A549 (cell line): ENCODE data around the gene NFKBIE. TPM values are rescaled to one million over a fixed set of nuclear protein-coding genes. Genes with fewer than 3 reads are reported as not detected.

ENCODE experiments used
- ATAC-seq, 2 experiments: fragments of 200-7000 bp in 1 of 2; fragments of >200 bp in 1 of 2; cut with Nextera tagmentation in 1 of 2; cut with Tn5 transposase in 1 of 2; 3 replicates each; pipeline versions ENCODE4 v1.8.0 to v1.9.1; 2018 to 2020; ENCODE audit warnings: mild to moderate bottlenecking in 1 of 2, moderate library complexity in 1 of 2
- CTCF ChIA-PET: fragments of 300-600 bp; sonication (Branson Sonifier 250); formaldehyde crosslinking; extraction: SDS; loops from one replicate; lab custom pipeline; 2021; ENCODE audit warnings: antibody characterized with exemption, inconsistent platforms; lab: Yijun Ruan, JAX
- POLR2A ChIA-PET: fragments of 350-600 bp; formaldehyde crosslinking; extraction: SDS; loops from one replicate; lab custom pipeline; 2021; ENCODE audit warnings: antibody characterized with exemption, inconsistent platforms; lab: Yijun Ruan, JAX
- DNase-seq, 2 experiments: peaks; one replicate each; pipeline versions ENCODE4 v3.0.0 to v3.0.0-alpha.2; 2011 to 2016; ENCODE audit warnings: low read depth in 1 of 2, low spot score in 1 of 2
- FAIRE-seq: peaks from 2 replicates; lab custom pipeline; 2011; peaks lifted over from hg19 to GRCh38; lab: Jason Lieb, UNC
- H3K27ac ChIP-seq, 2 experiments: fragments of >200 bp; sonication (Bioruptor Twin); formaldehyde crosslinking; 3 replicates each; pipeline ENCODE4 v1.5.1; 2016 to 2017
- H3K4me1 ChIP-seq: fragments of >200 bp; sonication (Bioruptor Twin); formaldehyde crosslinking; 3 replicates; pipeline ENCODE4 v1.6.1; 2016
- H3K4me2 ChIP-seq: fragments of >200 bp; sonication (Bioruptor Twin); formaldehyde crosslinking; 3 replicates; pipeline ENCODE4 v1.6.1; 2016
- H3K4me3 ChIP-seq: fragments of >200 bp; sonication (Bioruptor Twin); formaldehyde crosslinking; 3 replicates; pipeline ENCODE4 v1.5.1; 2016
- H3K9me3 ChIP-seq: fragments of >200 bp; sonication (Bioruptor Twin); formaldehyde crosslinking; 3 replicates; pipeline ENCODE4 v1.6.1; 2016
- CEBPB ChIP-seq, 2 experiments: fragments of >200 bp in 1 of 2; sonication (Bioruptor Twin) in 1 of 2; formaldehyde crosslinking in 1 of 2; IDR thresholded peaks; 2 replicates each; pipeline ENCODE4 v1.6.1; 2012 to 2016
- CHD2 ChIP-seq: fragments of 150-350 bp; IDR thresholded peaks from 2 replicates; pipeline ENCODE4 v1.6.1; 2014; ENCODE audit warnings: low read length; ENCODE audit not compliant: partially characterized antibody
- FOSB ChIP-seq: fragments of 250-450 bp; sonication (Bioruptor Pico); IDR thresholded peaks from 2 replicates; pipeline ENCODE4 v1.5.0; 2020; ENCODE audit warnings: mild to moderate bottlenecking, moderate library complexity
- FOXS1 ChIP-seq: fragments of 250-450 bp; sonication (Bioruptor Pico); IDR thresholded peaks from 2 replicates; pipeline ENCODE4 v1.5.0; 2020; ENCODE audit warnings: mild to moderate bottlenecking, moderate library complexity
- HOXA7 ChIP-seq: fragments of 250-450 bp; sonication (Bioruptor Pico); IDR thresholded peaks from 2 replicates; pipeline ENCODE4 v1.5.0; 2020; ENCODE audit warnings: mild to moderate bottlenecking, moderate library complexity
- HOXB13 ChIP-seq: fragments of 250-450 bp; sonication (Bioruptor Pico); IDR thresholded peaks from 2 replicates; pipeline ENCODE4 v1.5.0; 2020; ENCODE audit warnings: low read depth, mild to moderate bottlenecking, moderate library complexity
- MAZ ChIP-seq: fragments of 150-350 bp; IDR thresholded peaks from 2 replicates; pipeline ENCODE4 v1.6.1; 2014; ENCODE audit warnings: antibody characterized with exemption, low read depth, low read length, borderline replicate concordance
- MYC ChIP-seq: IDR thresholded peaks from 2 replicates; pipeline ENCODE4 v1.6.1; 2012; ENCODE audit warnings: mild to moderate bottlenecking, inconsistent platforms, low read length, improper control_type of control experiment, borderline replicate concordance
- NFE2L2 ChIP-seq: fragments of 150-350 bp; conservative IDR thresholded peaks from 2 replicates; pipeline ENCODE4 v1.6.1; 2014; ENCODE audit warnings: low read length
- RAD21 ChIP-seq, 2 experiments: fragments of >200 bp in 1 of 2; sonication (Bioruptor Twin) in 1 of 2; formaldehyde crosslinking in 1 of 2; IDR thresholded peaks in 1 of 2; conservative IDR thresholded peaks in 1 of 2; 2 replicates in 1 of 2; 3 replicates in 1 of 2; pipeline ENCODE4 v1.6.1; 2012 to 2018; ENCODE audit warnings: inconsistent platforms in 1 of 2
- RFX5 ChIP-seq: fragments of 450-650 bp; IDR thresholded peaks from 2 replicates; pipeline ENCODE4 v1.7.1; 2014; ENCODE audit warnings: antibody characterized with exemption, mild to moderate bottlenecking, moderate library complexity
- RNF2 ChIP-seq: fragments of 200-600 bp; sonication (generic); IDR thresholded peaks from 2 replicates; pipeline ENCODE4 v1.6.1; 2016; ENCODE audit warnings: low read depth, mild to moderate bottlenecking, antibody characterized with exemption, moderate library complexity, borderline replicate concordance
- SMC3 ChIP-seq: fragments of >200 bp; sonication (Bioruptor Twin); formaldehyde crosslinking; IDR thresholded peaks from 3 replicates; pipeline ENCODE4 v1.6.1; 2018; ENCODE audit warnings: inconsistent platforms
- TFCP2L1 ChIP-seq: fragments of 250-450 bp; sonication (Bioruptor Pico); IDR thresholded peaks from 2 replicates; pipeline ENCODE4 v1.5.0; 2021; ENCODE audit warnings: mild to moderate bottlenecking
- USF2 ChIP-seq: fragments of 450-650 bp; IDR thresholded peaks from 2 replicates; pipeline ENCODE4 v1.6.1; 2014; ENCODE audit warnings: antibody characterized with exemption
- WGBS: methylation state at CpG from one replicate; pipeline ENCODE4 v1.1.6; 2017; ENCODE audit errors: missing lambda C conversion rate; 5-methylcytosine and 5-hydroxymethylcytosine counted together
- polyA plus RNA-seq, 4 experiments: library from polyadenylated mRNA; depleted of rRNA in 3 of 4; stranded (reverse); fragments of >200 nt; fragmentation: RNase III in 1 of 4; extraction: RNeasy Plus Mini Kit Qiagen cat#74134 plus additional on column Dnase treatment in 1 of 4; gene quantifications; 2 replicates in 3 of 4; 3 replicates in 1 of 4; pipeline ENCODE4 v1.2.3, GENCODE V29; 2011 to 2017
- TF ChIP-seq, protein P1 (sequence below): fragments of 200-600 bp; sonication (generic); IDR thresholded peaks from 2 replicates; pipeline ENCODE4 v1.6.1; 2016; ENCODE audit warnings: antibody characterized with exemption, mild to moderate bottlenecking, moderate library complexity
- TF ChIP-seq, protein P2 (sequence below): fragments of >200 bp; sonication (Bioruptor Twin); formaldehyde crosslinking; IDR thresholded peaks from 3 replicates; pipeline ENCODE4 v1.5.1; 2016

NFKBIE gene
- polyA plus RNA-seq, 2 of the 4 experiments (the other 2 are of a cell fraction), result 6.0 to 6.3 TPM

DNA sequence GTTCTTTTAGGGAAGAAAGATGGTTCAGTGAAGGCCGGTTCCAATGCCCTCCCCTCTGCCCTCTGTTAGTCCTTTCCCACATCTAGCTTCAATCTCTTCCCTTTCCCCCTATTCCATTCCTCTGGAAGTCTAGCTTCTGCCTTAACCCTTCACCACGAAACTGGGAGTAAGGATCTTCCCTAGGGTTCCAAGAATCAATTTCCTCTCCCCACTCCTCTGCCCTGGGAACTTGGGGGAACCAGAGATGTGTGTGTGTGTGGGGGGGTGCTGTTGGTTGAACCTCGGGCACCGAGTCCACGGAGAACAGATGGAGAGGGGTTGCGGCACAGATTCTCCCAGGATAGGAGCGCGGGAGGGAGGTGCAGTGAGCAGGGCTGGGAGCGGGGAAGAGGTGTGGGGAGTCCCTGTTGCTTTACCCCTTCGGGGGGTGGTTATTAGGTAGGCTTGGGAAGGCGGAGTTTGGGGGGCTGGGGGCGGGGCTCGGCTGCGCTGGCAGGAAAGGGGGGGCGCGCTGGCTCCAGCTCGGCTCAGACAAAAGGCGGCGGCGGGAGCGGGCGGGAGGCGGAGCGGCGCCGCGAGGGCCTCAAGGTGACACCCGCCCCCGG lies 4.7 kb upstream of the NFKBIE start, which contains the start of gene TMEM151B:
TSS of gene TMEM151B (plus strand) at position 530 of the 605 bp plus-strand sequence. CDS start 293 bp downstream, outside the sequence.
- 72% methylated on average over 9 of the region's 29 CpGs for WGBS

DNA sequence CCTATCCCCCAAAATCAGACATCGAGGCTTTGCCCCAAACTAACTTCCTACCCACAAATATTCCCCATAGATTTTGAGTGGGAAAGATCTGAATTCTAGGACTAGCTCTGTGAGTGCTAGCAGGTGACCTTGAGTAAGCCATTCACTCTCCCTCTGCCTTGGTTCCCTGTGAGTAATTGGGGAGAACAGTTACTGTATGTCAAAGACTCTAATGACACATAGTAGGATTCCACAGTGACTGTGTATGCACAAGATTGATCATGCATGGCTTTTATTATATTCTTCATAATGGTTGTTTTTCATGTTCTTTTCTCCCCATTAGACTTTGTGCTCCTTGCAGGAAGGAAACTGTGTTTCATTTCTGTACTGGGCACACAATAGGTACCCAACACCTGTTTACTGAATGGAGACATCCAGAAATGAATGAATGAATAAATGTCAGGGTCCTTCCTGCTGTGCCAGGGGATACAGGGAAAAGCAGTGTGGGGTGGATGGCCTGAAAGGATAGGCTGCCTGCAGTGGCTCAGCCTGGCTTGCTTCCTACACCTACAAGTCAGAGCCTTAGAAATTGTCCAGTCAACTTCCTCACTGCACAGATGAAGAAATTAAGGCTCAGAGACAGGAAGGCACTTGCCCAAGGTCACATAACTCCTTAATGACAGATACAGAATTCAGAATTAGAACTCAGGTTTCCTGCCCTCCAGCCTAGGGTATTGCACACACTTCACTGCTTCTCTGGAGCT lies 4.0 kb upstream of the NFKBIE start:
- no peak for DNase-seq
- Histone ChIP-seq H3K4me2 (no peak overlapping the region), H3K4me3 (no peak overlapping the region), H3K27ac (no peak overlapping the region), H3K4me1 (peaks cover 4% of the 10 kb centered on the region; the same call in 2 of the 3 replicates)
- CTCF ChIA-PET, result interaction anchor here (0.6 to 6.2 kb wide), 10 partner anchors 9 to 1882 kb away, joined by 3 to 181 read pairs (median 8); partner anchors contain the start of gene HSP90AB1
- WGBS, result 0% methylated on average over 1 of the region's 1 CpG
- TF ChIP-seq RNF2, result no peak
- TF ChIP-seq, all 56 proteins: peak for 0
- ATAC-seq, result no peak
- POLR2A ChIA-PET, result no interaction called here
- no peak for FAIRE-seq
- H3K9me3 ChIP-seq, result no peaks in the 10 kb centered on the region

More for the DNA sequence above, 4.7 kb upstream of the NFKBIE start, which contains the start of gene TMEM151B:
- POLR2A ChIA-PET, result no interaction called here
- no peaks in the 10 kb centered on the region for H3K9me3 ChIP-seq
- DNase-seq (no peak), ATAC-seq (no peak)
- H3K4me1 ChIP-seq, result peaks cover 3% of the 10 kb centered on the region; the same call in 1 of the 3 replicates
- TF ChIP-seq RAD21 (conservative IDR thresholded peaks at IDR 0.05 in 1 of 2, IDR thresholded peaks at IDR 0.05 in 1 of 2), result no peak
- no peak for TF ChIP-seq HOXA7 (CRISPR knock-in tag)
- TF ChIP-seq MAZ, result no peak
- TF ChIP-seq RFX5, result no peak
- TF ChIP-seq FOSB (CRISPR knock-in tag), result no peak
- no peak for TF ChIP-seq TFCP2L1
- no peak for TF ChIP-seq FOXS1
- TF ChIP-seq CEBPB (IDR thresholded peaks at IDR 0.05), result no peak
- TF ChIP-seq CHD2, result no peak
- TF ChIP-seq USF2, result no peak
- TF ChIP-seq MYC, result no peak
- no peak for TF ChIP-seq HOXB13 (CRISPR knock-in tag)
- TF ChIP-seq, all 56 proteins: peak for 0
- Histone ChIP-seq H3K4me3 (peak within 1 kb of the TSS; percentile 53), H3K27ac (peak within 1 kb of the TSS; percentile 5 to 75; a peak in 3 of 6 replicates), H3K4me2 (peak within 1 kb of the TSS; percentile 96)
- CTCF ChIA-PET, result interaction anchor here (0.7 to 6.2 kb wide), 6 partner anchors 16 to 154 kb away, joined by 3 to 181 read pairs (median 14); no protein-coding TSS in a partner anchor
- FAIRE-seq, result no peak

DNA sequence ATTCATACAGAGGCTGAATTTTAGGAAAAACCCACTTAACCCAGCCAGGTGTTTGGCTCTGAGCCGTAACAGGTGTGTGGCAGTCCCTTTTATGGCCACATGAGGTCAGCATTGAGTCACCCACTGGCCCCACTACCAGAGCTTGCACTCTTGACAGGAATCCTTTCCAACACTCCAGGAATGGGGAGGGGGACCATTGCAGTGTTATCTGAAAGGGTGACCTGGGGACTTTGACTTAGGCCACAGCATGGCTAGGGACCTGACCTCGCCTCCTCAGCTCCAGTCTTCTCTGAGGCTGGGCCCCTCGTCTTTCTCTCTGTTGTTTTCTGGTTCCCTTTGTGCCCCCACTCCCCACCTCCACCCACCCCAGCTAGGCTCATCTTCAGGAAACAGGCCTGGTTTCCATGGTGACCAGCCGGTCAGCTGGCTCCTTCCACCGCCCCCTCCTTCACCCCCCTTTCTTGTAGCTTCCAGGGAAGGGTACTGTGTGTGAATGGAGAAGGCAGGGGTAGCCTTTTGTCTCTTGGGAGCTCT lies 2.8 kb upstream of the NFKBIE start:
- FAIRE-seq (no peak), DNase-seq (peak; percentile 37 to 53), ATAC-seq (peak; percentile 16 to 41; a peak in 3 of 6 replicates)
- no peak overlapping the region for H3K4me3 ChIP-seq
- POLR2A ChIA-PET, result no interaction called here
- CTCF ChIA-PET, result interaction anchor here (0.7 to 6.2 kb wide), 30 partner anchors 10 to 193 kb away, joined by 3 to 181 read pairs (median 4); partner anchors contain the start of genes AARS2, HSP90AB1, SLC35B2 and SPATS1
- H3K4me2 ChIP-seq, result no peak overlapping the region
- no peak overlapping the region for H3K27ac ChIP-seq
- H3K4me1 ChIP-seq, result peaks cover 16% of the 10 kb centered on the region
- TF ChIP-seq SMC3 (peak; percentile 69), RAD21 (conservative IDR thresholded peaks at IDR 0.05 in 1 of 2, IDR thresholded peaks at IDR 0.05 in 1 of 2) (peak; percentile 75 to 88), NFE2L2 (no peak)
- TF ChIP-seq, protein P1, sequence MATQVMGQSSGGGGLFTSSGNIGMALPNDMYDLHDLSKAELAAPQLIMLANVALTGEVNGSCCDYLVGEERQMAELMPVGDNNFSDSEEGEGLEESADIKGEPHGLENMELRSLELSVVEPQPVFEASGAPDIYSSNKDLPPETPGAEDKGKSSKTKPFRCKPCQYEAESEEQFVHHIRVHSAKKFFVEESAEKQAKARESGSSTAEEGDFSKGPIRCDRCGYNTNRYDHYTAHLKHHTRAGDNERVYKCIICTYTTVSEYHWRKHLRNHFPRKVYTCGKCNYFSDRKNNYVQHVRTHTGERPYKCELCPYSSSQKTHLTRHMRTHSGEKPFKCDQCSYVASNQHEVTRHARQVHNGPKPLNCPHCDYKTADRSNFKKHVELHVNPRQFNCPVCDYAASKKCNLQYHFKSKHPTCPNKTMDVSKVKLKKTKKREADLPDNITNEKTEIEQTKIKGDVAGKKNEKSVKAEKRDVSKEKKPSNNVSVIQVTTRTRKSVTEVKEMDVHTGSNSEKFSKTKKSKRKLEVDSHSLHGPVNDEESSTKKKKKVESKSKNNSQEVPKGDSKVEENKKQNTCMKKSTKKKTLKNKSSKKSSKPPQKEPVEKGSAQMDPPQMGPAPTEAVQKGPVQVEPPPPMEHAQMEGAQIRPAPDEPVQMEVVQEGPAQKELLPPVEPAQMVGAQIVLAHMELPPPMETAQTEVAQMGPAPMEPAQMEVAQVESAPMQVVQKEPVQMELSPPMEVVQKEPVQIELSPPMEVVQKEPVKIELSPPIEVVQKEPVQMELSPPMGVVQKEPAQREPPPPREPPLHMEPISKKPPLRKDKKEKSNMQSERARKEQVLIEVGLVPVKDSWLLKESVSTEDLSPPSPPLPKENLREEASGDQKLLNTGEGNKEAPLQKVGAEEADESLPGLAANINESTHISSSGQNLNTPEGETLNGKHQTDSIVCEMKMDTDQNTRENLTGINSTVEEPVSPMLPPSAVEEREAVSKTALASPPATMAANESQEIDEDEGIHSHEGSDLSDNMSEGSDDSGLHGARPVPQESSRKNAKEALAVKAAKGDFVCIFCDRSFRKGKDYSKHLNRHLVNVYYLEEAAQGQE, result no peak
- TF ChIP-seq, protein P2, sequence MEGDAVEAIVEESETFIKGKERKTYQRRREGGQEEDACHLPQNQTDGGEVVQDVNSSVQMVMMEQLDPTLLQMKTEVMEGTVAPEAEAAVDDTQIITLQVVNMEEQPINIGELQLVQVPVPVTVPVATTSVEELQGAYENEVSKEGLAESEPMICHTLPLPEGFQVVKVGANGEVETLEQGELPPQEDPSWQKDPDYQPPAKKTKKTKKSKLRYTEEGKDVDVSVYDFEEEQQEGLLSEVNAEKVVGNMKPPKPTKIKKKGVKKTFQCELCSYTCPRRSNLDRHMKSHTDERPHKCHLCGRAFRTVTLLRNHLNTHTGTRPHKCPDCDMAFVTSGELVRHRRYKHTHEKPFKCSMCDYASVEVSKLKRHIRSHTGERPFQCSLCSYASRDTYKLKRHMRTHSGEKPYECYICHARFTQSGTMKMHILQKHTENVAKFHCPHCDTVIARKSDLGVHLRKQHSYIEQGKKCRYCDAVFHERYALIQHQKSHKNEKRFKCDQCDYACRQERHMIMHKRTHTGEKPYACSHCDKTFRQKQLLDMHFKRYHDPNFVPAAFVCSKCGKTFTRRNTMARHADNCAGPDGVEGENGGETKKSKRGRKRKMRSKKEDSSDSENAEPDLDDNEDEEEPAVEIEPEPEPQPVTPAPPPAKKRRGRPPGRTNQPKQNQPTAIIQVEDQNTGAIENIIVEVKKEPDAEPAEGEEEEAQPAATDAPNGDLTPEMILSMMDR, result peak; percentile 76
- 0% methylated on average over 2 of the region's 5 CpGs for WGBS
- H3K9me3 ChIP-seq, result no peaks in the 10 kb centered on the region
